ENCODE measurements around the gene LACTB.

The LACTB gene

DNA sequence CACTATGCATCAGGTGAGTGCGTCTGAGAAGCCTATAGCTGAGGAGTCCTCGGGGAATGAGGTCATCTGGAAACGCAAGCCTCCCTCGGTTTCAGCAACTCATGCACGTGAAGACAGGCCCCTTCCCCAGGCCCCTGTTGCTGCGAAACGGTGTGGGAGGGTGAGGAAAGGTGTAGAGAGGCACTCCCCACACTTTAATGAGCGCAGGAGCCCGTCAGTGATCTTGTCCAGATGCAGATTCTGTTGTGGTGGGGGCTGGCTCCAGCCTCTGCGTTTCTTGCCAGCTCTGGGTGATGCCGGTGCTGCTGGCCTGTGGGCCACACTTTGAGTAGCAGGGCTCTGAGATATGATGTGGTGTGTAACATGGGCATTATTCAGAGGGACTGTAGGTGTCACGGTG lies 38.6 kb upstream of the LACTB start:
- DNase-seq (ENCODE audit: low read depth), result no peak
- in situ Hi-C loops (cut with HindIII; ENCODE audit: low sequenced_read_pairs), result no loop called here
- H3K4me3 ChIP-seq (ENCODE audit: low read depth, low read length), result no peak overlapping the region
- TF ChIP-seq, protein P1, sequence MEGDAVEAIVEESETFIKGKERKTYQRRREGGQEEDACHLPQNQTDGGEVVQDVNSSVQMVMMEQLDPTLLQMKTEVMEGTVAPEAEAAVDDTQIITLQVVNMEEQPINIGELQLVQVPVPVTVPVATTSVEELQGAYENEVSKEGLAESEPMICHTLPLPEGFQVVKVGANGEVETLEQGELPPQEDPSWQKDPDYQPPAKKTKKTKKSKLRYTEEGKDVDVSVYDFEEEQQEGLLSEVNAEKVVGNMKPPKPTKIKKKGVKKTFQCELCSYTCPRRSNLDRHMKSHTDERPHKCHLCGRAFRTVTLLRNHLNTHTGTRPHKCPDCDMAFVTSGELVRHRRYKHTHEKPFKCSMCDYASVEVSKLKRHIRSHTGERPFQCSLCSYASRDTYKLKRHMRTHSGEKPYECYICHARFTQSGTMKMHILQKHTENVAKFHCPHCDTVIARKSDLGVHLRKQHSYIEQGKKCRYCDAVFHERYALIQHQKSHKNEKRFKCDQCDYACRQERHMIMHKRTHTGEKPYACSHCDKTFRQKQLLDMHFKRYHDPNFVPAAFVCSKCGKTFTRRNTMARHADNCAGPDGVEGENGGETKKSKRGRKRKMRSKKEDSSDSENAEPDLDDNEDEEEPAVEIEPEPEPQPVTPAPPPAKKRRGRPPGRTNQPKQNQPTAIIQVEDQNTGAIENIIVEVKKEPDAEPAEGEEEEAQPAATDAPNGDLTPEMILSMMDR (IDR thresholded peaks at IDR 0.05; ENCODE audit: low read depth, low read length, missing control alignments), result no peak

DNA sequence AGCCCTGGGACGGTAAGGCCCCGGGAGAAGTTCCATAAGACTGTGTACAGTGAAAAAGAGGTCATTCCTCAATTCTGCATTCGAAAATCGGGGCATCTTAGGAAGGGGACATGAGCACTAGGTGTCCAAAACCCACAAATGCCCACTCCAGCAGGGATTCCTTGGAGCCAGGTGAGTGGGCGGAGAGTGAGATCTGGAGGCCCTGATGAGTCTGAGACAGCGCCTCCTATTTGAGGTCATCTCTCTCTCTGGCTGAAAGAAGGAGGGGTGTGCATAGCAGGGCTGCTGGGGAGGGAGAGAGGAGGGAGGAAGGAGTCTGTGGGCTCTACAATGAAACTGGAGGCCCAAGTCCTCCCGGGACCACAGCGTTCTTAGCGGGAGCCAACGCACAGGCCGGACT lies 38.1 kb upstream of the LACTB start:
- TF ChIP-seq, protein P1 (IDR thresholded peaks at IDR 0.05; ENCODE audit: low read depth, low read length, missing control alignments), result no peak
- DNase-seq (ENCODE audit: low read depth), result no peak
- no peak overlapping the region for H3K4me3 ChIP-seq (ENCODE audit: low read depth, low read length)
- in situ Hi-C loops (cut with HindIII; ENCODE audit: low sequenced_read_pairs), result no loop called here

DNA sequence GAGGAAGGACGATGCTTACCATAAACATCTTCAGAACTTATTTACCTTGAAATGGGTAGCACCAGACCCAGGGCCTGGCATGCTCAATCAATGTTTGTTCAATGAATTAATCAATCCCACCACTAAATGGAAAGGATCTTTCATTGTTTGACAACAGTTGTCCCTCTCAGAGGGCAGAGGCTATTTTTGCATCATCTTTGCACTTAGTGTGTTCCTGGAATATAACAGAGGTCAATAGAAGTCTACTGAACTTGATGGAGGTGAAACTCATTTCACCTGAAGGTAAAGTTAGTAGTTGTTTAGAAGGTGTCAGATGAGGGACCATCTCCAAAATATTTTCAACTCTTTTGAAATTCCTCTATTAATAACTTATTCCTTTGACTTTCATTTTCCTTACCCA lies 36.9 kb upstream of the LACTB start:
- in situ Hi-C loops (cut with HindIII; ENCODE audit: low sequenced_read_pairs), result no loop called here
- TF ChIP-seq, protein P1 (IDR thresholded peaks at IDR 0.05; ENCODE audit: low read depth, low read length, missing control alignments), result no peak
- DNase-seq (ENCODE audit: low read depth), result no peak
- no peak overlapping the region for H3K4me3 ChIP-seq (ENCODE audit: low read depth, low read length)

DNA sequence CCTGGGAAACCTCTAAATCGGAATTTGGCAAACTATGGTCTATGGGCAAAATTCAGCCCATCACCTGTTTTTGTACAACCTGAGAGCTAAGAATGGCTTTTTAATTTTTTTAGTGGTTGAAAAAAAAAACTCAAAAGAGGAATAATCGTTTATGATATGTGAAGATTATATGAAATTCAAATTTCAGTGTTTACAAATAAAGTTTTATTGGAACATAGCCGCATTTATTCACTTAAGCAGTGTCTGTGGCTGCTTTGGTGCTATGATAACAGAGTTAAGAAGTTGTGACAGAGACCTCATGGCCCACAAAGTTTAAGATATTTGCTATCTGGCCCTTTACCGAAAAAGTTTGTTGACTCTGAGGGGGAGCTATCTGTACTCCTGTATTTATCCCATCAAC lies 36.4 kb upstream of the LACTB start:
- no peak for DNase-seq (ENCODE audit: low read depth)
- H3K4me3 ChIP-seq (ENCODE audit: low read depth, low read length), result no peak overlapping the region
- in situ Hi-C loops (cut with HindIII; ENCODE audit: low sequenced_read_pairs), result no loop called here
- TF ChIP-seq, protein P1 (IDR thresholded peaks at IDR 0.05; ENCODE audit: low read depth, low read length, missing control alignments), result no peak

DNA sequence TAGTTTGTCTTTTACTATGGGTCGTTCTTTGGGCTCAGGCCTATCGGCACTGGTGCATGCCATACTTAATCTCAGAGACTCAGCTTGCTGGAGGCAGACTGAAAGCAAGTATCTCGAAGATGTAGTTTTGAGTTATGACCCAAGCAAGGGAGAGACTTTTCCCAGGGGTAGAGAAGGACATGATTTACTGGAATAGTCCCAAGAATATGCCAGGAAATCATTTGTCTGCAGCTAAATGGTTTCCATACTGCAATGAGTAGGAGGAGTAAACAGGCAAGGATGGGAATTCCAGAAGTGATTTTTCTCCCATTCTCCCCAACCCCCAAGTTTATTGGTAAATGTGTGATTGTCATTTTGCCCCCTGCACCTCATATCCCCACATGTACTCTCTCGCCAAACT lies 35.4 kb upstream of the LACTB start:
- in situ Hi-C loops (cut with HindIII; ENCODE audit: low sequenced_read_pairs), result no loop called here
- no peak overlapping the region for H3K4me3 ChIP-seq (ENCODE audit: low read depth, low read length)
- DNase-seq (ENCODE audit: low read depth), result no peak
- TF ChIP-seq, protein P1 (IDR thresholded peaks at IDR 0.05; ENCODE audit: low read depth, low read length, missing control alignments), result no peak

DNA sequence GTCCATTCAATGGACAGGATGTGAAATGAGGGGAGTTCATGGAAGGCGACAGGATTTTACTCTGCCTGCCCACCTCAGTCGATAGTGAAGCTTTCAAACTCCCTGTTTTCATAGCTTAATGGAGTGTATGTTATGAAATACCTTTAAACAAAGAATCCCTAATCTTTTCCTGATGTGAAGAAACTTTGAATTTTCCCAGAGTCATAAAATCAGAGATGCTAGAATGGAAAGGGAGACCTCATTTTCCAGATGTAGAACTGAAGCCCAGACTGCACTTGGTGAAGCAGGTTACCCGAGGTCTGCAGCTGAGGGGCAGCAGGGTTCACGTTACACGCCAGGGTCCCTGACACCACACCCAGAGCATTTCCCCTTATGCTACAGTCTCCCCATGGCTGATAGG lies 34.7 kb upstream of the LACTB start:
- no peak overlapping the region for H3K4me3 ChIP-seq (ENCODE audit: low read depth, low read length)
- in situ Hi-C loops (cut with HindIII; ENCODE audit: low sequenced_read_pairs), result no loop called here
- TF ChIP-seq, protein P1 (IDR thresholded peaks at IDR 0.05; ENCODE audit: low read depth, low read length, missing control alignments), result no peak
- DNase-seq (ENCODE audit: low read depth), result no peak

All from astrocyte of the cerebellum (primary cell).